HepG2 (cell line): ENCODE measurements around the gene AP4S1. TPM values are rescaled to one million over a fixed set of nuclear protein-coding genes. Genes with fewer than 3 reads are reported as not detected.

ENCODE experiments used
- ATF6 ChIP-seq: sonication (generic); formaldehyde crosslinking; conservative IDR thresholded peaks from 2 replicates; pipeline ENCODE4 v1.4.0; 2020; ENCODE audit warnings: missing genetic modification reagents
- CCDC6 ChIP-seq: sonication (generic); formaldehyde crosslinking; IDR thresholded peaks from 2 replicates; pipeline ENCODE4 v1.8.1; 2022; ENCODE audit warnings: mild to moderate bottlenecking, missing genetic modification reagents, moderate library complexity
- HIVEP1 ChIP-seq: sonication (generic); formaldehyde crosslinking; IDR thresholded peaks from 2 replicates; pipeline ENCODE4 v1.4.0; 2020; ENCODE audit warnings: mild to moderate bottlenecking, missing genetic modification reagents
- MAFF ChIP-seq: IDR thresholded peaks from 2 replicates; pipeline ENCODE4 v1.6.1; 2011; ENCODE audit warnings: low read depth, low read length, improper control_type of control experiment
- MTA1 ChIP-seq: sonication (generic); formaldehyde crosslinking; IDR thresholded peaks from 2 replicates; pipeline ENCODE4 v1.4.0; 2020; ENCODE audit warnings: missing genetic modification reagents, mild to moderate bottlenecking, borderline replicate concordance
- MTF2 ChIP-seq: sonication (generic); formaldehyde crosslinking; IDR thresholded peaks from 2 replicates; pipeline ENCODE4 v1.5.0; 2020; ENCODE audit warnings: missing genetic modification reagents, borderline replicate concordance
- MXD4 ChIP-seq: IDR thresholded peaks from 2 replicates; pipeline ENCODE4 v1.6.1; 2016; ENCODE audit warnings: mild to moderate bottlenecking, missing biosample characterization, missing genetic modification reagents
- NCOA1 ChIP-seq: sonication (generic); formaldehyde crosslinking; IDR thresholded peaks from 2 replicates; pipeline ENCODE4 v1.9.0; 2021; ENCODE audit warnings: missing genetic modification reagents
- NFE2L1 ChIP-seq: sonication (generic); formaldehyde crosslinking; IDR thresholded peaks from 2 replicates; pipeline ENCODE4 v1.4.0; 2020; ENCODE audit warnings: missing genetic modification reagents, mild to moderate bottlenecking, borderline replicate concordance
- NR0B2 ChIP-seq: sonication (generic); formaldehyde crosslinking; IDR thresholded peaks from 2 replicates; pipeline ENCODE4 v1.4.0; 2020; ENCODE audit warnings: mild to moderate bottlenecking, missing genetic modification reagents
- NRL ChIP-seq: sonication (generic); formaldehyde crosslinking; IDR thresholded peaks from 2 replicates; pipeline ENCODE4 v1.5.0; 2020; ENCODE audit warnings: missing genetic modification reagents, mild to moderate bottlenecking, moderate library complexity, borderline replicate concordance
- RBAK ChIP-seq: sonication (generic); formaldehyde crosslinking; IDR thresholded peaks from 2 replicates; pipeline ENCODE4 v1.5.1; 2020; ENCODE audit warnings: mild to moderate bottlenecking, missing genetic modification reagents
- SP2 ChIP-seq: sonication (generic); formaldehyde crosslinking; IDR thresholded peaks from 2 replicates; pipeline ENCODE4 v1.5.1; 2020; ENCODE audit warnings: mild to moderate bottlenecking, missing genetic modification reagents
- TGIF2 ChIP-seq: IDR thresholded peaks from 2 replicates; pipeline ENCODE4 v1.6.1; 2016; ENCODE audit warnings: control low read depth, missing compliant biosample characterization
- YEATS4 ChIP-seq: sonication (generic); formaldehyde crosslinking; IDR thresholded peaks from 2 replicates; pipeline ENCODE4 v1.4.0; 2020; ENCODE audit warnings: missing genetic modification reagents, borderline replicate concordance
- ZFP62 ChIP-seq: sonication (generic); formaldehyde crosslinking; IDR thresholded peaks from 2 replicates; pipeline ENCODE4 v1.4.0; 2020; ENCODE audit warnings: missing genetic modification reagents
- ZFYVE20 ChIP-seq: sonication (generic); formaldehyde crosslinking; IDR thresholded peaks from 2 replicates; pipeline ENCODE4 v1.8.0; 2023; ENCODE audit warnings: low read depth, mild to moderate bottlenecking, moderate library complexity, missing genetic modification reagents, borderline replicate concordance
- ZKSCAN5 ChIP-seq: sonication (generic); formaldehyde crosslinking; IDR thresholded peaks from 2 replicates; pipeline ENCODE4 v1.5.1; 2020; ENCODE audit warnings: mild to moderate bottlenecking, missing genetic modification reagents
- ZNF225 ChIP-seq: sonication (generic); formaldehyde crosslinking; IDR thresholded peaks from 2 replicates; pipeline ENCODE4 v1.4.0; 2020; ENCODE audit warnings: mild to moderate bottlenecking, missing genetic modification reagents
- ZNF317 ChIP-seq: sonication (generic); formaldehyde crosslinking; IDR thresholded peaks from 2 replicates; pipeline ENCODE4 v1.5.0; 2020; ENCODE audit warnings: mild to moderate bottlenecking, missing genetic modification reagents
- ZNF552 ChIP-seq: sonication (generic); formaldehyde crosslinking; IDR thresholded peaks from 2 replicates; pipeline ENCODE4 v1.9.0; 2022; ENCODE audit warnings: missing genetic modification reagents, mild to moderate bottlenecking, borderline replicate concordance
- ZNF619 ChIP-seq: sonication (generic); formaldehyde crosslinking; IDR thresholded peaks from 2 replicates; pipeline ENCODE4 v1.4.0; 2020; ENCODE audit warnings: mild to moderate bottlenecking, missing genetic modification reagents
- ZNF691 ChIP-seq: sonication (generic); formaldehyde crosslinking; IDR thresholded peaks from 2 replicates; pipeline ENCODE4 v1.4.0; 2020; ENCODE audit warnings: missing genetic modification reagents, low read depth, mild to moderate bottlenecking, borderline replicate concordance
- ZNF772 ChIP-seq: sonication (generic); formaldehyde crosslinking; IDR thresholded peaks from 2 replicates; pipeline ENCODE4 v1.5.0; 2020; ENCODE audit warnings: mild to moderate bottlenecking, missing genetic modification reagents
- ZNF879 ChIP-seq: sonication (generic); formaldehyde crosslinking; IDR thresholded peaks from 2 replicates; pipeline ENCODE4 v1.8.1; 2023; ENCODE audit warnings: missing genetic modification reagents
- polyA plus RNA-seq, 8 experiments: library from polyadenylated mRNA; depleted of rRNA in 3 of 8; stranded (reverse) in 7 of 8; unstranded in 1 of 8; fragments of >200 nt; fragmentation: Illumina TruSeq in 4 of 8; extraction: Trizol in 4 of 8; gene quantifications; 2 replicates each; pipeline versions ENCODE4 v1.2.1 to v1.2.3, GENCODE V29; 2011 to 2016; ENCODE audit warnings: low read depth in 4 of 8, missing spikeins in 1 of 8, mixed read lengths in 1 of 8; ENCODE audit not compliant: insufficient read depth in 1 of 8
- total RNA-seq, 5 experiments: library from RNA; depleted of rRNA; stranded (reverse); fragments of >200 nt; fragmentation: Illumina TruSeq; extraction: Trizol; gene quantifications; 2 replicates each; pipeline ENCODE4 v1.2.3, GENCODE V29; 2016; ENCODE audit warnings: low read depth in 1 of 5
- TF ChIP-seq, protein P1 (sequence below): sonication (generic); formaldehyde crosslinking; IDR thresholded peaks from 2 replicates; pipeline ENCODE4 v1.8.1; 2023; ENCODE audit warnings: mild to moderate bottlenecking, missing genetic modification reagents
- TF ChIP-seq, protein P2 (sequence below): sonication (generic); formaldehyde crosslinking; IDR thresholded peaks from 2 replicates; pipeline ENCODE4 v1.5.0; 2020; ENCODE audit warnings: missing genetic modification reagents, mild to moderate bottlenecking, borderline replicate concordance

AP4S1 gene
- total and polyA plus RNA-seq, 2 of the 13 experiments (the other 11 are each of a cell fraction or from before 2014, with no cell fraction given): 3.9 to 21.1 TPM

DNA sequence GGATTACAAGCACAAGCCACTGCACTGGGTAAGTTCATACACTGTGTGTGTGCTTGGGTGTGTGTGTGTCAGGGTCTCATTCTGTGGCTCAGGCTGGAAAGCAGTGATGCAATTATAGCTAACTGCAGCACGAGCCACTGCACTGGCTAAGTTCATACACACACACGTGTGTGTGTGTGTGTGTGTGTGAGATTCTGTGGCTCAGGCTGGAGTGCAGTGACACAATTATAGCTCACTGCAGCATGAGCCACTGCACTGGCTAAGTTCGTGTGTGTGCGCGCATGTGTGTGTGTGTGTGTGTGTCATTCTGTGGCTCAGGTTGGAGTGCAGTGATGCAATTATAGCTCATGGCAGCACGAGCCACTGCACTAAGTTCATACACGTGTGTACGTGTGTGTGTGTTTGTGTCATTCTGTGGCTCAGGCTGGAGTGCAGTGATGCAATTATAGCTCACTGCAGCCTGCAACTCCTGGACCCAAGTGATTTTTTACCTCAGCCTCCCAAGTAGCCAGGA lies 96.7 kb downstream of the AP4S1 start (continued):
- TF ChIP-seq SP2 (CRISPR knock-in tag): peak; percentile 17; the same call in 1 of the 2 replicates
- TF ChIP-seq TGIF2 (CRISPR knock-in tag): no peak
- 0 out of 2 replicates have a peak, but pooled peaks have one; percentile 44 for TF ChIP-seq ZNF317 (CRISPR knock-in tag)
- TF ChIP-seq ZNF691 (CRISPR knock-in tag): 0 out of 2 replicates have a peak, but pooled peaks have one; percentile 24
- TF ChIP-seq ATF6 (CRISPR knock-in tag): no peak
- 0 out of 2 replicates have a peak, but pooled peaks have one; percentile 27 for TF ChIP-seq ZFYVE20 (CRISPR knock-in tag)
- no peak for TF ChIP-seq MXD4 (CRISPR knock-in tag)
- peak; percentile 68; the same call in 1 of the 2 replicates for TF ChIP-seq NRL (CRISPR knock-in tag)
- peak; percentile 57; the same call in 1 of the 2 replicates for TF ChIP-seq MTA1 (CRISPR knock-in tag)
- peak; percentile 32; the same call in 1 of the 2 replicates for TF ChIP-seq ZNF772 (CRISPR knock-in tag)
- no peak for TF ChIP-seq NCOA1 (CRISPR knock-in tag)
- TF ChIP-seq ZNF619 (CRISPR knock-in tag): 0 out of 2 replicates have a peak, but pooled peaks have one; percentile 62
- peak; percentile 39; the same call in 1 of the 2 replicates for TF ChIP-seq NR0B2
- TF ChIP-seq ZNF879: 0 out of 2 replicates have a peak, but pooled peaks have one; percentile 75
- TF ChIP-seq NFE2L1 (CRISPR knock-in tag): no peak
- TF ChIP-seq, protein P1, sequence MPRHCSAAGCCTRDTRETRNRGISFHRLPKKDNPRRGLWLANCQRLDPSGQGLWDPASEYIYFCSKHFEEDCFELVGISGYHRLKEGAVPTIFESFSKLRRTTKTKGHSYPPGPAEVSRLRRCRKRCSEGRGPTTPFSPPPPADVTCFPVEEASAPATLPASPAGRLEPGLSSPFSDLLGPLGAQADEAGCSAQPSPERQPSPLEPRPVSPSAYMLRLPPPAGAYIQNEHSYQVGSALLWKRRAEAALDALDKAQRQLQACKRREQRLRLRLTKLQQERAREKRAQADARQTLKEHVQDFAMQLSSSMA (CRISPR knock-in tag): peak; percentile 72; the same call in 1 of the 2 replicates
- TF ChIP-seq HIVEP1: 0 out of 2 replicates have a peak, but pooled peaks have one; percentile 27
- no peak for TF ChIP-seq ZKSCAN5 (CRISPR knock-in tag)
- no peak for TF ChIP-seq MTF2 (CRISPR knock-in tag)
- no peak for TF ChIP-seq ZFP62 (CRISPR knock-in tag)
- TF ChIP-seq RBAK: no peak
- no peak for TF ChIP-seq YEATS4 (CRISPR knock-in tag)
- TF ChIP-seq MAFF: no peak
- TF ChIP-seq ZNF225: peak; percentile 67; the same call in 1 of the 2 replicates
- no peak for TF ChIP-seq ZNF552 (CRISPR knock-in tag)
- TF ChIP-seq, protein P2, sequence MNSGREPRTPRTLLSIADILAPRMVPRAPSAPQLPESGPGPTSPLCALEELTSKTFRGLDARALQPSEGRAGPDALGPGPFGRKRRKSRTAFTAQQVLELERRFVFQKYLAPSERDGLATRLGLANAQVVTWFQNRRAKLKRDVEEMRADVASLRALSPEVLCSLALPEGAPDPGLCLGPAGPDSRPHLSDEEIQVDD: peak; percentile 71; the same call in 1 of the 2 replicates
- no peak for TF ChIP-seq CCDC6 (CRISPR knock-in tag)
